GM12878 (cell line): ENCODE measurements around the gene PSMB7. TPM values are rescaled to one million over a fixed set of nuclear protein-coding genes. Genes with fewer than 3 reads are reported as not detected.

Experiments
- ATAC-seq: fragments of 200-7000 bp; cut with Tn5 transposase; 3 replicates; pipeline ENCODE4 v1.9.1; 2020; ENCODE audit warnings: mild to moderate bottlenecking, moderate library complexity
- BruUV-seq: library from RNA; stranded (reverse); fragments of 400-500 nt; replicated peaks from 2 replicates; lab custom pipeline; 2021; lab: Mats Ljungman, UMichigan
- CTCF ChIA-PET: fragments of 300-600 bp; sonication (Branson Sonifier 250); formaldehyde crosslinking; extraction: SDS; loops from one replicate; lab custom pipeline; 2021; ENCODE audit warnings: inconsistent platforms; lab: Yijun Ruan, JAX
- POLR2A ChIA-PET: fragments of 350-600 bp; formaldehyde crosslinking; extraction: SDS; loops from one replicate; lab custom pipeline; 2021; ENCODE audit warnings: inconsistent platforms; lab: Charles Lee
- RAD21 ChIA-PET: fragments of 300-600 bp; sonication (Branson Sonifier 250); formaldehyde crosslinking; loops from one replicate; lab custom pipeline; 2023; ENCODE audit warnings: antibody characterized with exemption; ENCODE audit not compliant: unreplicated experiment; lab: Charles Lee
- SMC1A ChIA-PET: fragments of 300-600 bp; sonication (Branson Sonifier 250); formaldehyde crosslinking; loops from one replicate; lab custom pipeline; 2023; ENCODE audit not compliant: unreplicated experiment, uncharacterized antibody; lab: Charles Lee
- DNase-seq: peaks from one replicate; pipeline ENCODE4 v3.0.0-alpha.2; 2011; ENCODE audit warnings: low read depth, low spot score
- FAIRE-seq: peaks from 3 replicates; lab custom pipeline; 2011; peaks lifted over from hg19 to GRCh38; lab: Jason Lieb, UNC
- H2AFZ ChIP-seq: 2 replicates; pipeline ENCODE4 v1.6.0; 2011; ENCODE audit warnings: low read depth, low read length, control low read depth; ENCODE audit not compliant: control insufficient read depth
- H3K27ac ChIP-seq: 2 replicates; pipeline ENCODE4 v1.5.1; 2011; ENCODE audit warnings: control low read depth; ENCODE audit not compliant: control insufficient read depth, insufficient read depth
- H3K27me3 ChIP-seq, 2 experiments: replicated peaks in 1 of 2; 2 replicates each; pipeline versions ENCODE4 v1.6.0 to v1.6.1; 2011; ENCODE audit warnings: low read length in 1 of 2; ENCODE audit not compliant: control insufficient read depth in 2 of 2, insufficient read depth in 2 of 2
- H3K36me3 ChIP-seq, 2 experiments: 2 replicates each; pipeline ENCODE4 v1.5.1; 2011; ENCODE audit warnings: low read length in 1 of 2; ENCODE audit not compliant: control insufficient read depth in 2 of 2, insufficient read depth in 2 of 2
- H3K4me1 ChIP-seq: 2 replicates; pipeline ENCODE4 v1.6.1; 2011; ENCODE audit warnings: mild to moderate bottlenecking, low read length, moderate library complexity, mixed read lengths; ENCODE audit not compliant: control insufficient read depth, insufficient read depth
- H3K4me2 ChIP-seq: 2 replicates; pipeline ENCODE4 v1.6.0; 2011; ENCODE audit warnings: control low read depth; ENCODE audit not compliant: control insufficient read depth, insufficient read depth
- H3K4me3 ChIP-seq: fragments of 200-600 bp; sonication (generic); 2 replicates; pipeline ENCODE4 v1.5.1; 2016
- H3K79me2 ChIP-seq: 2 replicates; pipeline ENCODE4 v1.6.0; 2011; ENCODE audit warnings: low read length; ENCODE audit not compliant: control insufficient read depth, insufficient read depth
- H3K9ac ChIP-seq: 2 replicates; pipeline ENCODE4 v1.8.0; 2011; ENCODE audit warnings: low read length, control low read depth, mixed read lengths; ENCODE audit not compliant: control insufficient read depth, insufficient read depth
- H3K9me3 ChIP-seq: replicated peaks from 3 replicates; pipeline ENCODE4 v1.5.1; 2011; ENCODE audit warnings: mild to moderate bottlenecking, low read length; ENCODE audit not compliant: control insufficient read depth, insufficient read depth
- H4K20me1 ChIP-seq: 2 replicates; pipeline ENCODE4 v1.6.0; 2011; ENCODE audit not compliant: control insufficient read depth, insufficient read depth
- RELA ChIP-seq: fragments of 450-650 bp; IDR thresholded peaks from 2 replicates; pipeline ENCODE4 v1.8.0; 2014; ENCODE audit warnings: borderline replicate concordance; ENCODE audit not compliant: partially characterized antibody
- SMAD5 ChIP-seq: IDR thresholded peaks from 2 replicates; pipeline ENCODE4 v1.6.1; 2016; ENCODE audit warnings: antibody characterized with exemption, low read depth
- SMC3 ChIP-seq: IDR thresholded peaks from 2 replicates; pipeline ENCODE4 v1.6.1; 2011; ENCODE audit warnings: low read length, improper control_type of control experiment, borderline replicate concordance
- TCF7 ChIP-seq: IDR thresholded peaks from 2 replicates; pipeline ENCODE4 v1.6.1; 2014; ENCODE audit warnings: antibody characterized with exemption, borderline replicate concordance
- WGBS: methylation state at CpG from one replicate; pipeline ENCODE4 v1.1.6; 2016; ENCODE audit warnings: low lambda C conversion rate; ENCODE audit not compliant: insufficient replicate concordance, insufficient coverage; ENCODE audit errors: missing lambda C conversion rate; 5-methylcytosine and 5-hydroxymethylcytosine counted together
- in situ Hi-C: fragments of 300-500 bp; cut with MboI; formaldehyde crosslinking; loops from 9 replicates; pipeline ENCODE4 v1.14.3; 2018; ENCODE audit warnings: mixed read lengths
- intact Hi-C: fragments of 100-400 bp; cut with micrococcal nuclease; formaldehyde crosslinking; loops from one replicate; pipeline ENCODE4 v1.14.2; 2022; ENCODE audit not compliant: unreplicated experiment
- polyA plus RNA-seq, 11 experiments: library from polyadenylated mRNA; depleted of rRNA in 4 of 11; unstranded in 6 of 11; stranded (reverse) in 5 of 11; fragments of >200 nt; fragmentation: Nextera tagmentation in 4 of 11; fragmentation: Illumina TruSeq in 1 of 11; extraction: Ambion mirVana in 4 of 11; extraction: Trizol in 1 of 11; gene quantifications; 1 replicate in 1 of 11; 2 replicates in 10 of 11; pipeline versions ENCODE4 v1.2.1 to v1.2.3, GENCODE V29; 2011 to 2016; ENCODE audit warnings: inconsistent platforms in 2 of 11, missing spikeins in 2 of 11, low read depth in 1 of 11
- total RNA-seq, 4 experiments: library from RNA; depleted of rRNA in 3 of 4; stranded (reverse); fragments of >200 nt in 3 of 4; fragmentation: Illumina TruSeq in 1 of 4; extraction: Trizol in 1 of 4; gene quantifications; 2 replicates each; pipeline versions ENCODE4 v1.2.1 to v1.2.3, GENCODE V29; 2013 to 2021
- TF ChIP-seq, protein P1 (sequence below): fragments of 450-650 bp; IDR thresholded peaks from 2 replicates; pipeline ENCODE4 v1.6.1; 2016; ENCODE audit warnings: mild to moderate bottlenecking
- TF ChIP-seq, protein P2 (sequence below): fragments of 150-350 bp; IDR thresholded peaks from 2 replicates; pipeline ENCODE4 v1.6.1; 2016; ENCODE audit warnings: low read depth, low read length

The PSMB7 gene
- total and polyA plus RNA-seq, 10 of the 15 experiments (the other 5 are each of a cell fraction or from before 2014, with no cell fraction given), result 174 to 564 (median 268) TPM

DNA sequence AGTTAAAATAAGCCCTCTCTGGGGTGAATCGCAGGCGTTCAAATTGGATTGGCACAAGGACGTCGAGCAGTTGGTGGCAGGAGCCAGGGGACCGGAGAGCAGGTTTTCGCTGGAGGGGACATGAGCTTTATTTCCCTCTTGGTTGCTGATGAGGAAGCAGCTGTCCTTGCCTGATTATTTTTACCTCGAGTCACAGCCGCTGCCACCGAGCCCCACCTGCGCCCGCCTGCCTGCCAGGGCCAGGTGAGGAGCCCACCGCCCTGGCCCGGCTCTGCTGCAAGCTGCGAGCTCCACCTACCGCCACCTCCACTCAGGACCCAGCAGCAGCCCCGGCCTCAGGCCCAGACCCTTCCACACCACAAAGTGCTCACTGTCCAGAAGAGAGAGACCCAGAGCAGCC, 26.0 kb upstream of the PSMB7 start:
- BruUV-seq, result no TSS peak
- RAD21 ChIA-PET, result no interaction called here
- no peak for FAIRE-seq
- H4K20me1 ChIP-seq, result no peaks in the 10 kb centered on the region
- no peaks in the 10 kb centered on the region for H3K27me3 ChIP-seq
- H3K4me3 ChIP-seq, result no peak overlapping the region
- no peaks in the 10 kb centered on the region for H3K36me3 ChIP-seq
- POLR2A ChIA-PET, result interaction anchor here (0.7 kb wide), 1 partner anchor 21 kb away, joined by 3 read pairs; no protein-coding TSS in a partner anchor
- H3K9me3 ChIP-seq, result peaks cover 7% of the 10 kb centered on the region; the same call in 1 of the 3 replicates
- H3K79me2 ChIP-seq, result no peaks in the 10 kb centered on the region
- no peak overlapping the region for H2AFZ ChIP-seq
- CTCF ChIA-PET, result interaction anchor here (1.2 to 1.8 kb wide), 2 partner anchors 24 to 314 kb away, joined by 3 to 6 read pairs; no protein-coding TSS in a partner anchor
- SMC1A ChIA-PET, result no interaction called here
- no peak overlapping the region for H3K27ac ChIP-seq
- H3K4me1 ChIP-seq, result peaks cover 6% of the 10 kb centered on the region
- in situ Hi-C loops, result no loop called here
- no peak for DNase-seq
- H3K9ac ChIP-seq, result no peak overlapping the region
- ATAC-seq, result no peak
- intact Hi-C loops, result no loop called here
- H3K4me2 ChIP-seq, result no peak overlapping the region
- 25% methylated on average over 16 of the region's 16 CpGs for WGBS
- TF ChIP-seq, protein P1, sequence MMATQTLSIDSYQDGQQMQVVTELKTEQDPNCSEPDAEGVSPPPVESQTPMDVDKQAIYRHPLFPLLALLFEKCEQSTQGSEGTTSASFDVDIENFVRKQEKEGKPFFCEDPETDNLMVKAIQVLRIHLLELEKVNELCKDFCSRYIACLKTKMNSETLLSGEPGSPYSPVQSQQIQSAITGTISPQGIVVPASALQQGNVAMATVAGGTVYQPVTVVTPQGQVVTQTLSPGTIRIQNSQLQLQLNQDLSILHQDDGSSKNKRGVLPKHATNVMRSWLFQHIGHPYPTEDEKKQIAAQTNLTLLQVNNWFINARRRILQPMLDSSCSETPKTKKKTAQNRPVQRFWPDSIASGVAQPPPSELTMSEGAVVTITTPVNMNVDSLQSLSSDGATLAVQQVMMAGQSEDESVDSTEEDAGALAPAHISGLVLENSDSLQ, result no peak
- TF ChIP-seq SMC3, result no peak
- TF ChIP-seq SMAD5, result no peak
- no peak for TF ChIP-seq TCF7
- TF ChIP-seq, protein P2, sequence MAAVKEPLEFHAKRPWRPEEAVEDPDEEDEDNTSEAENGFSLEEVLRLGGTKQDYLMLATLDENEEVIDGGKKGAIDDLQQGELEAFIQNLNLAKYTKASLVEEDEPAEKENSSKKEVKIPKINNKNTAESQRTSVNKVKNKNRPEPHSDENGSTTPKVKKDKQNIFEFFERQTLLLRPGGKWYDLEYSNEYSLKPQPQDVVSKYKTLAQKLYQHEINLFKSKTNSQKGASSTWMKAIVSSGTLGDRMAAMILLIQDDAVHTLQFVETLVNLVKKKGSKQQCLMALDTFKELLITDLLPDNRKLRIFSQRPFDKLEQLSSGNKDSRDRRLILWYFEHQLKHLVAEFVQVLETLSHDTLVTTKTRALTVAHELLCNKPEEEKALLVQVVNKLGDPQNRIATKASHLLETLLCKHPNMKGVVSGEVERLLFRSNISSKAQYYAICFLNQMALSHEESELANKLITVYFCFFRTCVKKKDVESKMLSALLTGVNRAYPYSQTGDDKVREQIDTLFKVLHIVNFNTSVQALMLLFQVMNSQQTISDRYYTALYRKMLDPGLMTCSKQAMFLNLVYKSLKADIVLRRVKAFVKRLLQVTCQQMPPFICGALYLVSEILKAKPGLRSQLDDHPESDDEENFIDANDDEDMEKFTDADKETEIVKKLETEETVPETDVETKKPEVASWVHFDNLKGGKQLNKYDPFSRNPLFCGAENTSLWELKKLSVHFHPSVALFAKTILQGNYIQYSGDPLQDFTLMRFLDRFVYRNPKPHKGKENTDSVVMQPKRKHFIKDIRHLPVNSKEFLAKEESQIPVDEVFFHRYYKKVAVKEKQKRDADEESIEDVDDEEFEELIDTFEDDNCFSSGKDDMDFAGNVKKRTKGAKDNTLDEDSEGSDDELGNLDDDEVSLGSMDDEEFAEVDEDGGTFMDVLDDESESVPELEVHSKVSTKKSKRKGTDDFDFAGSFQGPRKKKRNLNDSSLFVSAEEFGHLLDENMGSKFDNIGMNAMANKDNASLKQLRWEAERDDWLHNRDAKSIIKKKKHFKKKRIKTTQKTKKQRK, result no peak
- no peak for TF ChIP-seq RELA
